Astrocyte (in vitro differentiated cells and primary cell): Measurements from ENCODE around the gene BRF1.

Experiments
- CTCF ChIP-seq: IDR thresholded peaks from 2 replicates; pipeline ENCODE4 v1.5.1; 2011; ENCODE audit warnings: low read depth, mild to moderate bottlenecking, inconsistent platforms, low read length, moderate library complexity; ENCODE audit not compliant: insufficient read depth
- EZH2 ChIP-seq: IDR thresholded peaks from 2 replicates; pipeline ENCODE4 v1.6.1; 2012; ENCODE audit warnings: mild to moderate bottlenecking, low read length, inconsistent platforms; ENCODE audit not compliant: insufficient read depth

DNA sequence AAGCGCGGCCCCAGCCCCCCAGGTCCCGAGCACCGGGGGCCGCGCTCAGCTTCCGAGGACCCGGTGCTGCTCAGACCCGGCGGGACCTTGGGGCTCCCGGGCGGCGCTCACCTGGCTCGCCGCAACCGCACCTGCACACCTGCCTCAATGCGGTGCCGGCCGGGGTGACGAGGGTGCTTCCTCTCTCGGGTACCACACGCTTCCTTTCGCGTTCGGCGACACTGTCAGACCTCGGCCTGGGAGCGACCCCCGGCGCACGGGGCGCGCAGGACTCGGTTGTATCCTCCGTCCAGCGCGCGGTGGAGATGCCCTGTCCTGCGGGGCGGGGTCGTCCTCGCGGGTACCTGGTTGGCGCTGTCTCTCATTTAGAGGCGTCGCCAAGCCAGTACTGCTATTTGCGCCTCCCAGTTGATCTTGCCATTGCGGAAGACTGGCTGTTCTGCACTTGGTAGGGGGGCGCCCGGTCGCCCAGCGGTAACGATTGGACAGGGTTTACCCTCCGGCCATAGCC is 14.5 kb upstream of the BRF1 start:
- no peak for TF ChIP-seq CTCF
- no peak for TF ChIP-seq EZH2
